Mesothelial cell of epicardium (in vitro differentiated cells): Measurements from ENCODE around the gene HSD11B1L. TPM values are rescaled to one million over a fixed set of nuclear protein-coding genes. Genes with fewer than 3 reads are reported as not detected.

Experiments
- DNase-seq, 2 experiments: peaks; one replicate each; pipeline ENCODE4 v3.0.0; 2021; ENCODE audit warnings: low spot score in 2 of 2; ENCODE audit not compliant: unreplicated experiment in 2 of 2
- H3K27ac Mint-ChIP-seq: 2 replicates; pipeline ENCODE4 v1.8.0; 2021; ENCODE audit warnings: mixed read lengths
- H3K27me3 Mint-ChIP-seq: 2 replicates; pipeline ENCODE4 v1.8.0; 2021; ENCODE audit warnings: low read depth, mixed read lengths
- H3K36me3 Mint-ChIP-seq: 2 replicates; pipeline ENCODE4 v1.8.0; 2021; ENCODE audit warnings: mixed read lengths
- H3K4me1 Mint-ChIP-seq: 2 replicates; pipeline ENCODE4 v1.8.0; 2021; ENCODE audit warnings: mixed read lengths
- H3K4me3 Mint-ChIP-seq: 2 replicates; pipeline ENCODE4 v1.8.0; 2021; ENCODE audit warnings: mild to moderate bottlenecking, moderate library complexity, mixed read lengths
- H3K9me3 Mint-ChIP-seq: 2 replicates; pipeline ENCODE4 v1.8.0; 2021; ENCODE audit warnings: mixed read lengths
- total RNA-seq: library from RNA; stranded (reverse); gene quantifications from 3 replicates; pipeline ENCODE4 v1.2.1, GENCODE V29; 2021
- TF ChIP-seq, protein P1 (sequence below): fragments of 200-600 bp; sonication (generic); IDR thresholded peaks from one replicate; pipeline ENCODE4 v1.5.0; 2021; ENCODE audit warnings: antibody characterized with exemption; ENCODE audit not compliant: unreplicated experiment

HSD11B1L gene
- total RNA-seq, 1 donor from 2014 or later: 16.0 TPM

DNA sequence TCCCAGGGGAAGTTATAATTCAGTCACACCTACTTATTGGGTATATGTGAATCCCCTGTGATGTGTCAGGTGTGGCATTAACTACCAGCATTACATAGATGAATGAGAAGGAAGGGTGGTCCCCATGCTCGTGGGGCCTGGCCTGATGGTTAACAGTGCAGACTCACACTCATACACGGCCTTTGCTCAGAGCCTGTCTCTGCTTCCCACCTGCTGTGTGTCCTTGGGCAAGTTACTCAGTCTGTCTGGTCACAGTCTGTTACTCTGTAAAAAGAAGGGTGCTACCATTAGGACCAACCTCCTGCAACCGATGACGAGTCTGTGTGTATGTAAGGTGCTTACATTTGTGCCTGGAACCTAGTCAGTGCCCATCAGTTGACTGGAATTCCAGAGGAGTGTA, 34.1 kb upstream of the HSD11B1L start:
- Mint-ChIP-seq H3K27ac (no peak overlapping the region), H3K9me3 (no peaks in the 10 kb centered on the region), H3K4me1 (no peaks in the 10 kb centered on the region), H3K27me3 (no peaks in the 10 kb centered on the region), H3K36me3 (peaks cover 52% of the 10 kb centered on the region), H3K4me3 (no peak overlapping the region)
- TF ChIP-seq, protein P1, sequence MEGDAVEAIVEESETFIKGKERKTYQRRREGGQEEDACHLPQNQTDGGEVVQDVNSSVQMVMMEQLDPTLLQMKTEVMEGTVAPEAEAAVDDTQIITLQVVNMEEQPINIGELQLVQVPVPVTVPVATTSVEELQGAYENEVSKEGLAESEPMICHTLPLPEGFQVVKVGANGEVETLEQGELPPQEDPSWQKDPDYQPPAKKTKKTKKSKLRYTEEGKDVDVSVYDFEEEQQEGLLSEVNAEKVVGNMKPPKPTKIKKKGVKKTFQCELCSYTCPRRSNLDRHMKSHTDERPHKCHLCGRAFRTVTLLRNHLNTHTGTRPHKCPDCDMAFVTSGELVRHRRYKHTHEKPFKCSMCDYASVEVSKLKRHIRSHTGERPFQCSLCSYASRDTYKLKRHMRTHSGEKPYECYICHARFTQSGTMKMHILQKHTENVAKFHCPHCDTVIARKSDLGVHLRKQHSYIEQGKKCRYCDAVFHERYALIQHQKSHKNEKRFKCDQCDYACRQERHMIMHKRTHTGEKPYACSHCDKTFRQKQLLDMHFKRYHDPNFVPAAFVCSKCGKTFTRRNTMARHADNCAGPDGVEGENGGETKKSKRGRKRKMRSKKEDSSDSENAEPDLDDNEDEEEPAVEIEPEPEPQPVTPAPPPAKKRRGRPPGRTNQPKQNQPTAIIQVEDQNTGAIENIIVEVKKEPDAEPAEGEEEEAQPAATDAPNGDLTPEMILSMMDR: no peak
- DNase-seq: no peak

DNA sequence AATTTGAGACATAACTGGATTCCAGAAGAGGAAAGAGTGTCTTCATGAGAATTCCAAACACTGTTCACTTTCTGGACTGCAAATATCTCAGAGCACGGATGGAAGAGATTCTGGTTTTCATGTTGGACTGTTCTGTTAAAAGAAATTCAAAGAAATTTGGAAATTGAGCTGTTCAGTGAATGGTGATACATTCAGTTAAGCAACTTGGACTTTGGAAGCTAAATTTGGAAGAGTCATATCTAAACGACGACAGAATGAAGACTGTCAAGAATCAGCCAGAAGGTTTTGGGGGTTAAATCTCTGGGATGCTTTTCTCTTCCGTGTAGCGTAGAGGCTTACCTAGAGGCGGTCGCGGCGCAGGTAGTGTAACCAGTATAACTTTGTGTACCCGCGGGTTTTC, 32.4 kb upstream of the HSD11B1L start:
- Mint-ChIP-seq H3K4me3 (no peak overlapping the region), H3K4me1 (no peaks in the 10 kb centered on the region), H3K27ac (no peak overlapping the region), H3K36me3 (peaks cover 61% of the 10 kb centered on the region), H3K9me3 (no peaks in the 10 kb centered on the region), H3K27me3 (no peaks in the 10 kb centered on the region)
- DNase-seq: no peak
- TF ChIP-seq, protein P1: no peak

DNA sequence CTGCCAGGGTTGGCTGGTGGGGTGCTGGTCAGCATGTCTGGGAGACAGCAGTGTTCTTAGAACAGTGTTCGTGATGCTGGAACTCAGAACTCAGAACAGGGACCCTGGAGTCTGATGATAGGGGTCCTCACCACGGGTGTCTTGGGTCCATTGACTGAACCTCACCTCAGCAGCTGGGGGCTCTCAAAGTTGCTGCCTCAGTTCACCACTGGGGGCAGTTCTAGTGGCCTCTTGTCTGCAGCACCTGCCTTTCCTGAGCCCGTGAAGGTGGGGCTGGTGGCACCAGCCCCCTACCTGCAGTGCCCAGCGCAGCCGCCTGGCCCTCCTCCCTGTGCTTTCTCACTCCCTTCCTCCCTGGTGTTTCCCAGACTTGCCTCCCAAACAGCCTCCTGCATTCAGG, 29.5 kb upstream of the HSD11B1L start:
- TF ChIP-seq, protein P1: no peak
- Mint-ChIP-seq H3K4me3 (no peak overlapping the region), H3K9me3 (no peaks in the 10 kb centered on the region), H3K27ac (no peak overlapping the region), H3K36me3 (peaks cover 63% of the 10 kb centered on the region), H3K27me3 (no peaks in the 10 kb centered on the region), H3K4me1 (no peaks in the 10 kb centered on the region)
- no peak for DNase-seq

DNA sequence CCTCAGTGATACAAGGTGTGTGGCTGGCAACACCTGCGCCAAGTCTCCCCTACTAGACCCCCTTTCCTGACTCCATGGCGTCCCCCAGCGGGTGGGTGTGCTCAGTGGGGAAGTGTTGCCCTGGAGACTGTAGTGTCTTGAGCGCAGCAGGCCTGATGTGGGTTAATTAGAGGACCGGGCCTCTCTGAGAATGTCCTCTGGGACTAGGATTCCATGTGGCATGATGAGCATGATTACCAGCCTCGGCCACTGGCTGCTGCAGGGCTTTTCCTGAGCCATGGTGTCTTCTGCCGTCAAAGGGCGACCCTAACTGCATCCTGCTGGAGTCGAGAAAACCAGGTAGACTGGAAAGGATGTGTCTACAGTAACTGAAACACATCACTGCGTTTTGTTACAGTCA, 28.6 kb upstream of the HSD11B1L start:
- no peak for DNase-seq
- peaks cover 57% of the 10 kb centered on the region for H3K36me3 Mint-ChIP-seq
- H3K27ac Mint-ChIP-seq: no peak overlapping the region
- TF ChIP-seq, protein P1: no peak
- no peak overlapping the region for H3K4me3 Mint-ChIP-seq
- no peaks in the 10 kb centered on the region for H3K27me3 Mint-ChIP-seq
- no peaks in the 10 kb centered on the region for H3K9me3 Mint-ChIP-seq
- H3K4me1 Mint-ChIP-seq: no peaks in the 10 kb centered on the region

DNA sequence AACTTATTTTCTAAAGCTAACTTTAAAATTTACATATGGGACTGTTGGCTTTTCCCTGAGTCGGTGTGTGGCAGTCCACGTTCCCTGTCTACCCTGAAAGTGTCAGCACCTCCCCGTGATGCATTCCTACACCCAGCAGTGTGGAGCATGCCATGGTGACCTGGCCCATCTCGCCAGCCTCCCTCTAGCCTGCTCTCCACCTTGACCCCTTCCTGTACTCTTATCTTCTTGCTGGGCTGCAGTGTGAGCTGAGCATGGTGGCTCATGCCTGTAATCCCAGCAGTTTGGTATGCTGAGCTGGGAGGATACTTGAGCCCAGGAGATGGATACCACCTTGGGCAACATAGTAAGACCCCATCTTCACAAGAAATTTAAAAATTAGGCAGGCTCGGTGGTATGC, 25.9 kb upstream of the HSD11B1L start:
- Mint-ChIP-seq H3K27me3 (no peaks in the 10 kb centered on the region), H3K27ac (no peak overlapping the region), H3K36me3 (peaks cover 50% of the 10 kb centered on the region), H3K4me3 (no peak overlapping the region), H3K4me1 (no peaks in the 10 kb centered on the region), H3K9me3 (no peaks in the 10 kb centered on the region)
- TF ChIP-seq, protein P1: no peak
- no peak for DNase-seq

DNA sequence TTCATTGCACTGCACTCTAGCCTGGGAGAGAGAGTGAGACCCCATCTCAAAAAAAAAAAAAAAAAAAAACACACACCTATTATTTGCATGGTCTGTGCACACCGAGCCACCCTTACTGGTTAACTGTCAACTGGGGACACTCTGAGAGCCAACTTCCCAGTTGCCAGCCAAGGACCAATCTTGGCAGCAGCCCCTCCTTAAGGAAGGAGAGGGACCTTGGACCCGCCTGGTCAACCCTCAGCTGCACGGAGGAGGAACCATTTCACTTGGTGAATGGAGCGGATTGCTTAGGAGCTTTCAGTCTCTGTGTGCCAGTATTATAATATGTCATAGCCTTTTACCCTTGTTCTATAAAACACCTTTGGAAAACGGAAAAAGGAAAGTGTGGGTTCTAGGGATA, 25.4 kb upstream of the HSD11B1L start:
- Mint-ChIP-seq H3K27ac (no peak overlapping the region), H3K4me1 (no peaks in the 10 kb centered on the region), H3K9me3 (no peaks in the 10 kb centered on the region), H3K4me3 (no peak overlapping the region), H3K36me3 (peaks cover 48% of the 10 kb centered on the region), H3K27me3 (no peaks in the 10 kb centered on the region)
- DNase-seq: no peak
- TF ChIP-seq, protein P1: no peak
